Umbilical cord (tissue), 2 donors: ENCODE measurements around the gene GIT2. TPM values are rescaled to one million over a fixed set of nuclear protein-coding genes. Genes with fewer than 3 reads are reported as not detected.
"Not testable (repeated sequence)": the region's sequence is repeated elsewhere in the genome, so short reads cannot be mapped to it uniquely, and the experiment has no call there.

ENCODE experiments used
- DNase-seq: peaks from one replicate; pipeline ENCODE4 v3.0.0-alpha.2; 2015; ENCODE audit warnings: low spot score
- total RNA-seq: library from RNA; depleted of rRNA; stranded (reverse); fragments of >200 nt; gene quantifications from one replicate; pipeline ENCODE4 v1.2.3, GENCODE V29; 2014; ENCODE audit warnings: low replicate concordance; ENCODE audit not compliant: insufficient read depth

The GIT2 gene, protein sequence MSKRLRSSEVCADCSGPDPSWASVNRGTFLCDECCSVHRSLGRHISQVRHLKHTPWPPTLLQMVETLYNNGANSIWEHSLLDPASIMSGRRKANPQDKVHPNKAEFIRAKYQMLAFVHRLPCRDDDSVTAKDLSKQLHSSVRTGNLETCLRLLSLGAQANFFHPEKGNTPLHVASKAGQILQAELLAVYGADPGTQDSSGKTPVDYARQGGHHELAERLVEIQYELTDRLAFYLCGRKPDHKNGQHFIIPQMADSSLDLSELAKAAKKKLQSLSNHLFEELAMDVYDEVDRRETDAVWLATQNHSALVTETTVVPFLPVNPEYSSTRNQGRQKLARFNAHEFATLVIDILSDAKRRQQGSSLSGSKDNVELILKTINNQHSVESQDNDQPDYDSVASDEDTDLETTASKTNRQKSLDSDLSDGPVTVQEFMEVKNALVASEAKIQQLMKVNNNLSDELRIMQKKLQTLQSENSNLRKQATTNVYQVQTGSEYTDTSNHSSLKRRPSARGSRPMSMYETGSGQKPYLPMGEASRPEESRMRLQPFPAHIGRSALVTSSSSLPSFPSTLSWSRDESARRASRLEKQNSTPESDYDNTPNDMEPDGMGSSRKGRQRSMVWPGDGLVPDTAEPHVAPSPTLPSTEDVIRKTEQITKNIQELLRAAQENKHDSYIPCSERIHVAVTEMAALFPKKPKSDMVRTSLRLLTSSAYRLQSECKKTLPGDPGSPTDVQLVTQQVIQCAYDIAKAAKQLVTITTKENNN
- total RNA-seq, result 33.7 TPM

DNA sequence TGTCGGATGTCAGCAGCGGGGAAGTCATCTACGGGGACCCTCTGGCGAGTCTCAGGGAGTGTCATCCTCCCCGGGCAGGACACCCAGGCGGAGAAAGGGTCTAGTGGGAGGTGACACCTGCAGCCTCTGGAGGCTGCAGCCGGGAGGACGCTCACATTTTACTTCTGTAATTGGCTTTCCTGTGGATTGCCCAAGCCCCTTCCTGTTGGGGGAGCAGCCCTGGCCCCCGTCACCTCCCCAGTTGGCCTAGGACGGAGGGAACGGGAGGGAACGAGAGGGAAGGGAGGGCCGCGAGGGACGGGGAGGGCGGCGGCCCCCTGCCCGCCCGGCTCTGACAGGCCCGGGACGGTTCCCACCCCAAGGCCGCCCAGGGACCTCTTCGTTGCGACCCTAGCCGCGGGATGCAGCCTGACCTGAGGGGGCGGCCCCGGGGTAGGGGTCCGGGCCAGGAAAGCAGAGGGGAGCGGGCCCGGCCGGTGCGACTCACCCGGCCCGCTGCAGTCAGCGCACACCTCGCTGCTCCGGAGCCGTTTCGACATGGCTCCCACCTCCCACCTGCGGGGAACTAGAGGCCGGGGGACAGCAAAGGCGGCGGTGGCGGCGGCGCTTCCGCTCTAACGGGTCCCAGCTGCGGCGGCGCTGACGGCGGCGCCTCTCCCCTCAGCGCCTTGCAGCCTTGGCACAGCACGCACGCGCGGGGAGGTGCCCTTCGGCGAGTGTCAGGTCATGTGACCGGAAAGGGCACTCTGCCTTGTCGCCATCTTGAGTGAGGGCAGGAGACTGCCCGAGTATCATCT, at the start of gene GIT2:
TSS of gene GIT2 (minus strand) at position 683 of the 797 bp plus-strand sequence. CDS start at position 539, 144 bp downstream.
- DNase-seq, result peak; percentile 96

DNA sequence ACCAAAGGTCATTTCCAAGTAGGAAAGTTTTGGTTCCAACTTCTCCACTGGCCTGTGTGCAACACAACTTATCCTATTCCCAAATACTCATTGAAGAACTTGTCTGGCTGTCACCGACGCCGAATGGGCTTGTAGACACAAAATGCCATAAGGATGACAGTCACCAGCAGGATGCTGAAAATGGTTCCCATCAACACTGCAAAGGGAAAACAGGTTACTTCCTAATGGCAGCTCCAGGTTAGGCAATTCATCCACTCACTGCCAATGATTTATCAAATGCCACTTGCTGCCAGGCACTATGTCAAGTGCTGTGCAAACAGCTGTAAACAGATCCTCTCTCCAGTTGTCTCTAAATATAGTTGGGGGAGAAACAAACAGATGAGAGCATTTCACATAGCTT, 46.1 kb upstream of the GIT2 start:
- no peak for DNase-seq

DNA sequence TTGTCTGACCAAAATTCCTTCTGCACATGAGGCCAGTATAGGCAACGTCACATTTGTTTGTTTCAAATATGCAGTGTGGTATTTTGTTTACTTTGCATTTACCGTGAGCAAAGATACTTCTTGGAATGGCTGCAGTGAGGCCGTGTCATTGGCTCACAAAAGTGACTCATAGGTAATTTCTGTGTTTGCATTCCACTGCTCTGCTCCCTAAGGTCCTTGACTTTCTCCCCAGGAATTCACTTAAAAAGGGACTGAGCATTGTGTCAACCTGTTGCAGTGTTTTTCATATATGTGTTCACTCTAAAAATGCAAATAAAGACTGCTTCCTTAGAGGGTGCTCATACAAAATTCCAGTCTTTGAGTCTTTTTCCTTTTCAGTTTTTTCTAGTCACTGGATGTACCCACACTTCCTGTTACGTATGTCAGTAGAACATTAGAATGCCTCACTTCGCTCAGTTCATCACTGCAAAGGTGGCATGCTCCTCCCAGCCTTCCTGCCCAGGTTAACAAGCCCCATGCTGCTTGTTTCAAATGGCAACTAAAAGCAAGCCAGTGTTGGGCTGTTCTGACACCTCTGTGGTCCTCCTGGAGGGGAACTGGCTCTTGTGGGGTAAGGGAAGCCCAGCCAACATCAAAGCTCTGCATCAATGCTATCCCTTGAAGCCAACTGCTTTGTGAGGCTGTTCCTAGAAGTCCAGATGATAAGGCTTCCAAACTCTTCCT, 43.1 kb upstream of the GIT2 start:
- no peak for DNase-seq

DNA sequence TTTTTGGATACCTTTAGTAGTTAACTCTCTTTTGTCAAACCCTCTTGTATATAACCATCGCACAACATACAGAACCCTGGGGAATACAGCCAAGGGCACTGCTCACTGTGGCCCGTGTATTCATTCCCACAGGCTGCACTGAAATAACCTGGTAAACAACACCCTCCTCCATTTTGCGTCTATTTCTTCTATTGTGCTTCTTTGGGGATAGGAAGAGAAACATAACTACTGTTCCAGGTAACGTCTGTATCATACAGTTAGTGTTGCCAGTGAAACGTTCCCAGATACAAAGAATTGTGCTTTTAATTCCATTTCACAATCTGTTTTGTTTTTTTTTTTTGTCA, 42.5 kb upstream of the GIT2 start:
- DNase-seq, result no peak

DNA sequence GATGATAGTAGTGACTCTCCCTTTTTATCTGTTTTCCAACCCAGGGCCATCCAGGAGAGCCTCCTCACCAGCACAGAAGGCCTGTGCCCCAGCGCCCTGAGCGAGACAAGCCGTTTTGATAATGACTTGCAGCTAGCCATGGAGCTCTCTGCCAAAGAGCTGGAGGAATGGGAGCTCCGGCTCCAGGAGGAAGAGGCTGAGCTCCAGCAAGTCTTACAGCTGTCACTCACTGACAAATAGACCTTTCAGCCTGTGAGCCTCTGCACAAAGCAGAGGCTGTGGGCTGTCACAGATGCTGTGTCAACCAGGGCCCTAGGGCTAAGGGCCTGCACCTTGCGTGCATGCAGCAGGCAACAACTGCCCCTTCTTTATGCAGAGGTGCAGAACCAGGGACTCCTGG, 41.1 kb upstream of the GIT2 start:
- no peak for DNase-seq

DNA sequence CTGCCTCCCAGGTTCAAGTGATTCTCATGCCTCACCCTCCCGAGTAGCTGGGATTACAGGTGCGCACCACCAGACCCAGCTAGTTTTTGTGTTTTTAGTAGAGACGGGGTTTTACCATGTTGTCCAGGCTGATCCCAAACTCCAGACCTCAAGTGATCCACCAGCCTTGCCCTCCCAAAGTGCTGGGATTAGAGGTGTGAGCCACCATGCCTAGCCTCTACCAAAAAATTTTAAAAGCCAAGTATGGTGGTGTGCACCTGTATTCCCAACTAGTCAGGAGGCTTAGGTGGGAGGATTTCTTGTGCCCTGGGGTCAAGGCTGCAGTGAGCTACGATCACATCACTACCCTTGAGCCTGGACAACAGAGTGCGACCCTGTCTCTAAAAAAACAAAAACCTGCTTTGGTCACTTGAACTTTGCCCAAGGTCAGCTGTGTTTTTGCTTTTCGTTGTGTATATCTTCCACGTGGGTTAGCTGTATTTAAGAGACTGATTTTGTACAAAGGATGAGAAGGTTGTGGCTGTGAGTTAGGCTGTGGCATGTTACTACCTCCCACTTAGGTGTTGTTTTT, 39.5 kb upstream of the GIT2 start:
- DNase-seq, result no peak

DNA sequence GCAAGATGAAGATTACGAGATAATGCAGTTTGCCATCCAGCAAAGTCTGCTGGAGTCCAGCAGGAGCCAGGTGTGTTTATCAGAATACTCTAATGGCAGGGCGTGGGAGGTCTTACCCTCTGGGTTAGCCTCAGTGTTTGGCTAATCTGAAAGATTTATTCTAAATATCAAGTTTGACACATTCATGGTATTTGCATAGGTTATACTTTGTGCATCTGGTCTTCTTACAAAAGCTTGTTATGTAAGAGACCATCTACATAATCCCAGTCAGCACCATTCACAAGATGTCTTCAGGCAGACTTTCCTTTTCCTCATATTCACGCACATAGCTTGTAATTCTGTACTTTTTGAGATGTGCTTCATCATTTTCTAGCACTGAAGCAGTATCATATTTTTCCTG, 37.7 kb upstream of the GIT2 start:
- DNase-seq, result no peak

DNA sequence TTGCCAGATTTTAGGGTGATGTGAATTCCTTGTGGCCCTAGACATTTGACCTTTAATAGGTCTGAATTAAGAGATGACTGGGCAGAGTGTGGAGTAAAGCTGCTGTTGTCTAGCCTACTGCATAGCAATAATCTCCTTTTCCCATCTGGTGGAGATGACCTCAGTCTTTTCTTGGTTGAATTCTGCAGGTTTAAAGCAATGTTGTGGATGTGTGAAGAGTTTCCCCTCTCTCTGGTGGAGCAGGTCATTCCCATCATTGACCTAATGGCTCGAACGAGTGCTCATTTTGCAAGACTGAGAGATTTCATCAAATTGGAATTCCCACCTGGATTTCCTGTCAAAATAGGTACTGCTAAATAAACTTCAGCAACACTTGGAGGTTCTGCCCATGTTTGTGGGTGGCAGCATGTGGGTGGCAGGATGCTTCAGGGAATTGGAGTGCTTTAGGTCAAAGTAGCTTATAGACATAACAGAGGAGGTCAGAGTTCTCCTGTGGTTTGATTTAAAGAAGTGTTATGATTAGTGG, 33.2 kb upstream of the GIT2 start:
- no peak for DNase-seq

DNA sequence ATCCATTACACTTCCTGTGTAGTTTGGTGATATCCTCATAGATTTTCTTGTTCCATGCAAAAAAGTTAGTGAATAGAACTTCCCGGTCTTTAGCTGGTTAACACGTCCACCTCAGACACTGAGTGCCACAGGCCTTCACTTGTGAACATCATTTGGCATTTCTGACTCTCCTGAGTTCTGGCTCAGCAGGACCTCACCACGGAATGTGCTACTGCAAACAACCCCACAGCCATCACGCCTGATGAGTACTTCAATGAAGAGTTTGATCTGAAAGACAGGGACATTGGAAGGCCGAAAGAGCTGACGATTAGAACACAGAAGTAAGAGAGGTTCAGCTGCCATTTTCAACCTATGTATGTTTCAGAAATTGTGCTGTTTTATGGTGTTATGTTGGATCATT, 32.2 kb upstream of the GIT2 start:
- DNase-seq, result no peak

DNA sequence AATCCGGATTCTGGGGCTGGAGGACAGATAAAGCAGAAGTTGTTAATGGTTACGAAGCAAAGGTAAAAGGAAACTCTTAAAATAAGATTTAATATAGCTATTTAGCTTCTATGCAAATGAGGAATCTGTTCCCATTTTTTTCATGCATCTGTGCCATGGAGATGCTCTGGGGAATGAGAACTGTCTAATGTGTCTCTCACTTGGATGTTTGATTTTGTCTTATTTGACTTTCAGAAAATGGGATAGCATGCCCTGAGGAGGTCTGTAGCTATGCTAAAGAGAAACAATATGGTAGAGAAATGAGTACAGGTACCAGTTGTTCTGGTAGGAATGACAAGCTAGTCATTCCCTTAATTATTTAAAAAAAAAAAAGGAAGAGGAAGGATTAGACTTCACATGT, 27.9 kb upstream of the GIT2 start:
- no peak for DNase-seq

DNA sequence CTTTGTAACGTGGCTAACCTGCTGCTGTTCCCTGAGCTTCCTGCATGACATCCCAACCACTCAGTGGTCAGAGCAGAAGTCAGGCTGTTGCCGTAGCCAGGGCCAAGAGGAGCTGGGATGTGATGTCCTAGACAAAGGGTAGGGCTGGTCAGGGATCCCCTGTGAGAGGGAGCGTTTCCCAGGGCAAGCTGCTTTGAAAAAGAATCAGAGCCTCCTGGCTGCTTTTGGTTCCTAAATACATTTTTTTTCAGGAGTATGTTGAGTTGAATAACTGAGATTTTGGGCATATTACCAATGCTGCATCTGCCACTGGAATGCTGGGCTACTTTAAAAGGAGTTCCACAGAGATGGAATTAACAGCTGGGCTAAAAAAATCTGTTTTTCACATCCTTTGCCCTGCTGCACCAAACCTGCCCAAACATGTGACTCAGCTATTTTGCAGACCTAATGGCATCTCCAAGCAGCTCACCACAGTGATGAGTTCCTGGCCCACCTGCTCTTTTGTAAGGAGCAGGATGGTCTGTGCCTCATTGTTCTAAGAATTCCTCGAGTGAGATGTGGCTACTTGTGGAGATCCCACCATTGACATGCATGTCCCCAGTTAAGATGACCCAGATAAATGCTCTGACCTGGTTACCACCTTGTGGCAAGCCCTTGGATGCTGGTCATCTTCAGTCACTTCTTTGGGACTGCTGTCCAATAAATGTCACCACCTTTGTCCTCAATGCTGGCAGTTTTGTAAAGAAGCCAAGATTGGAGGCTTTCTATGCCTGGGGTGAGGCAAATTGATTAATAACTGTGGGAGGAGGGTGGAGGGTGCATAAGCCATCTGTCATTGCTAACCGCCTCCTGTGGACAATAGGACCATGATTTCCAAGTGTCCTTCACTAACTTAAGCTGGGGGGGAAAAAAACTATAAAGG, 27.2 kb upstream of the GIT2 start:
- DNase-seq, result no peak

DNA sequence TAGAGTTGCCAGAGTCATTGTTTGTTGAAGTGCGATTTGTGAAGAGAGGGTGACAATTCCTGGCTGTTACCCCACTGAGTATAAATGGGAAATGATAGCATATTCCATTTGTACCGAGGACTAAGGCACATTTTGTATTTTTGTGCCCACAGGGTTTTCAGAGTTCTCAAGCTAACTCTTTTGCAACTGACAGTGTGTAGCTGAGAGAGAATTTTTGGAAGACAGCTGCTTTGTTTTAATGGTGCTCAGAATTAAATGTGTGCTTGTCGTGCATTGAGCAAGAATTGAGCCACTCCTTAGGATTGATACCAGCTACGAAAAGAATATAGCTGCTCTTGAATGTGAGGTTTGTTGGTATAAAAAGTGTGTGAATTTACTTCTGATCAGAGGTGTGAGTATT, 24.8 kb upstream of the GIT2 start:
- DNase-seq, result no peak

DNA sequence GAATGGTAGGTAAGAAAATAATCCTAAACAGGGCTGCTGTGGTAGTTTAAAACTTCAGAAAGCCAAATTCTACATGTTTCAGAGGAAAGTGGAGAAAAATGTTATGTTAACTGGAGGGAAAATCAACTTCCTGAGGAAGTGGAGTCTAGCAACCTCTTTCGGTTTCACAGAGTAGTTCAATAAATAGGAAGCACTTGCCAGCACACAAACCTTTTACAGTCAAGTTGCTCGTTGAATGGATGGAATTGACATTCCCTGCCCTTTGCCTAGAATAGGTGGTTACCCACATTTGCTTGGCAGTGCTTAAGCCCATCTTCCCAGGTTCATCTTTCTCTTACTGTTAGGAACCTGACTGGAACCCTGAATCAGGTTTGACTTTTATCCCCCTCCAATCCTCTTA, 19.0 kb upstream of the GIT2 start:
- DNase-seq, result no peak

DNA sequence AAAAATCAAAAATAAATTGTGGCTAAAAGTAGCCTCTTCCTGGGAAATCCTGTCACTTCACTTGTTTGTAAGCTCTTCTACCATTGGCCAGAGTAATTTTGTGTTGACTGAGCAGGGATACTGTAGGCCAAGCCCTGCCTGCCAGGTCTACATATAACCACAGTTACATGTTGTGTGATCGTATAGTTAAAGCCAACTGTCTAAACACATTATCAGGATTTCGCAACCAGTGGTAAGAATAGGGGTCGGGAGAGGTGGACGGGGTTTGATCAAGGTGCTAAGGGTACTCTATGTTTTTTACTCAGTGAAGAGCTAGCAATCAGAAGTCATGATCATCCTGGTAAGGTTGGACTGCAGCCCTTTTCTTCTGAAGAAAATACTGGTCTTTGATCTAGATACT, 16.5 kb upstream of the GIT2 start:
- DNase-seq, result no peak

DNA sequence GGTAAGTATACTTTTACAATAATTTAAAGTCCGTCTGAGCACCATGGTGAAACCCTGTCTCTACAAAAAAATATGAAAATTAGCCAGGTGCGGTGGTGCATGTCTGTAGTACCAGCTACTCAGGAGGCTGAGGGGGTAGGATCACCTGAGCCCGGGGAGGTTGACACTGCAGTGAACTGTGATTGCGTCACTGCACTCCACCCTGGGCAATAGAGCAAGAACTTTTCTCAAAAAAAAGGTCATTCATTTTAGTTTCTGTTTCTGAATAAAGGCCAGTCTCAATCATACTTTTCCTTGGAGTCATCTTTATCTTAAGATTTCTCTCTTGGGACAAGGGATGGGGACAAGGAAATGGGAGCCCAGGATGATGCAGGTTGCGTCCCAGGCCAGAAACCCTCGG, 16.0 kb upstream of the GIT2 start:
- no peak for DNase-seq

DNA sequence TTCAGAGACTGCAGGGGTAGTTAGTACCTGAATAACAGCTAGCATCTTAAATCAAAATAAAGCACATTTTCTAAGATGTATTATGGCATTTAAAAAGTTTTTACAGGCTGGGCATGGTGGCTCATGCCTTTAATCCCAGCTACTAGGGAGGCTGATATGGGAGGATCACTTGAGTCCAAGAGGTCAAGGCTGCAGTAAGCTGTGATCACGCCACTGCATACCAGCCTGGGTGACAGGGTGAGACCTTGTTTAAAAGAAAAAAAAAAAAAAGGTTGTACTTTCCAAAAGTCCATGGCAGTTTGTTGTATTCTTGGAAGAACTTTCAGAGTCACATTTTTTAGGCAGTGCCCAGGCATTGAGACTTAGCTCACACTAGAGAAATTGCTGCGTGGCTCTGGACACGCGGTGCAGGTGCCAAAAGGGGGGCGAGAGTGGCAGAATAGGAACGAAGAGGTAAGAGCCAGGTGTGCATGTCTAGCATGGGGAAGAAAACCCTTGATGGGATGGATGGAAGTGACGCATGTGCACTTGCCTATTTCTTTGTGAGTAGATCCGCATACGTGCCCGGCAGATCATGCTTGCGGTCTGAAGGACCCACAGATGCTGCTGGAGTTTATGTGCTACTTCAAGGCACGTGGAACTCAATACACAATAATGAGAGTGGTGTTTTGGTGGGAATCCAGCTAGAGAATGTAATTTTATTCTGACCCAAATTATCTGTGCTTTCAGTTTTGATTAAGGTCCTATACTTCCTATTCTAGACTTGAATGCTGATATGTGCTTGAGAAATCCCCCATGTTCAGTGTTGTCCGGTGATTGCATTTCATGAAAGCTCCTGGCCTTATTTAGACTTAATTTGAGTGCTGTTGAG, 14.9 kb upstream of the GIT2 start:
- DNase-seq, result no peak

DNA sequence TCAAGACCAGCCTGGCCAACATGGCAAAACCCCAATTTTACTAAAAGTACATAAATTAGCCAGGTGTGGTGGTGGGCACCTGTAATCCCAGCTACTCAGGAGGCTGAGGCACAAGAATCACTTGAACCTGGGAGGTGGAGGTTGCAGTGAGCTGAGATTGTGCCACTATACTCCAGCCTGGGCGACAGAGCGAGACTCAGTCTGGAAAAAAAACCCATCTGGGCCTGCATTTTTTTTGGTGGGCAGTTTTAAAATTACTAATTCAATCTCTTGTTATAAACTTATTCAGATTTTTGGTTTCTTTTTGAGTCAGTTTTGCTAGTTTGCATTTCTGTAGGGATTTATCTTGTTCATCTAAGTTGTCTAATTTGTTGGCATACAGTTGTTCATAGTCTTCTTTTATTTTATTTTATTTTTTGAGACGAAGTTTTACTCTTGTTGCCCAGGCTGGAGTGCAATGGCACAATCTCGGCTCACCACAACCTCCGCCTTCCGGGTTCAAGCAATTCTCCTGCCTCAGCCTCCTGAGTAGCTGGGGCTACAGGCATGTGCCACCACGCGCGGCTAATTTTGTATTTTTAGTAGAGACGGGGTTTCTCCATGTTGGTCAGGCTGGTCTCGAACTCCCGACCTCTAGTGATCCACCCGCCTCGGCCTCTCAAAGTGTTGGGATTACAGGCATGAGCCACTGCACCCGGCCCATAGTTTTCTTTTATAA, 12.7 kb upstream of the GIT2 start:
- not testable (repeated sequence) for DNase-seq

DNA sequence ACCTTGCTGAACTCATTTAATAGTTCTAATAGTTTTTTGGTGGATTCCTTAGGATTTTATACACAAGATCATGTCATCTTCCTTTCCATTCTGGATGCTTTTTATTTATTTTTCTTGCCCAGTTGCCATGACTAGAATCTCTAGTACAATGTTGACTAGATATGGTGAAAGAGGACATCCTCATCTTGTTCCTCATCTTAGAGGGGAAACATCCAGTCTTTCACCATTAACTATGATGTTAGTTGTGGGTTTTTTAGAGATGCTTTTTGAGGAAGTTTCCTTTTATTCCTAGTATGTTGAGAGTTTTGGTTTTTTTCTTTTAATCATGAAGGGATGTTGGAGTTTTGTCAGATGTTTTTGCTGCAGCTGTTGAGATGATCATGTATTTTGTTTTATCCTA, 11.7 kb upstream of the GIT2 start:
- DNase-seq, result no peak
